LNCAP (cell line): ENCODE measurements around the gene RAB10.

ENCODE experiments used
- TF ChIP-seq, protein P1 (sequence below): fragments of 450-650 bp; IDR thresholded peaks from 2 replicates; pipeline ENCODE4 v1.5.1; 2017; ENCODE audit warnings: mild to moderate bottlenecking

RAB10 gene

DNA sequence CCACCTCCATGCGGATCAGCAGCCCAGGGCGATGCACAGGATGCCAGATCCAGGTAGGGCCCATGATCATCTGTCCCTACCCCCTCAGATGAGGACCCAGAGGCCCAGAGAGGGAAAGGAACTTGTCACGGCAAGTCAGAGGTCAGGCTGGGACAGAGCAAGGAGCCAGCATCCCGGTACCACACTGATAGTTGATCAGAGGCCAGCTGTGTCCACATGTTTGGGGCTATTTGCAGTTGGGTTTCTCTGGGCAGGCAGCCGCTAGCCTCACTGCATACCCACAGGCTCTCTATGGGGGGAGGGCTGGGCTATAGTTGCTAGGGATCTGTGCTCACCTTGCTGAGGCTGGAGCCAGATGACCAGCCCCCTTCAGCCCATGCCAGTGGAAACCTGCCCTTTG lies 148.6 kb downstream of the RAB10 start:
- TF ChIP-seq, protein P1, sequence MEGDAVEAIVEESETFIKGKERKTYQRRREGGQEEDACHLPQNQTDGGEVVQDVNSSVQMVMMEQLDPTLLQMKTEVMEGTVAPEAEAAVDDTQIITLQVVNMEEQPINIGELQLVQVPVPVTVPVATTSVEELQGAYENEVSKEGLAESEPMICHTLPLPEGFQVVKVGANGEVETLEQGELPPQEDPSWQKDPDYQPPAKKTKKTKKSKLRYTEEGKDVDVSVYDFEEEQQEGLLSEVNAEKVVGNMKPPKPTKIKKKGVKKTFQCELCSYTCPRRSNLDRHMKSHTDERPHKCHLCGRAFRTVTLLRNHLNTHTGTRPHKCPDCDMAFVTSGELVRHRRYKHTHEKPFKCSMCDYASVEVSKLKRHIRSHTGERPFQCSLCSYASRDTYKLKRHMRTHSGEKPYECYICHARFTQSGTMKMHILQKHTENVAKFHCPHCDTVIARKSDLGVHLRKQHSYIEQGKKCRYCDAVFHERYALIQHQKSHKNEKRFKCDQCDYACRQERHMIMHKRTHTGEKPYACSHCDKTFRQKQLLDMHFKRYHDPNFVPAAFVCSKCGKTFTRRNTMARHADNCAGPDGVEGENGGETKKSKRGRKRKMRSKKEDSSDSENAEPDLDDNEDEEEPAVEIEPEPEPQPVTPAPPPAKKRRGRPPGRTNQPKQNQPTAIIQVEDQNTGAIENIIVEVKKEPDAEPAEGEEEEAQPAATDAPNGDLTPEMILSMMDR: no peak

DNA sequence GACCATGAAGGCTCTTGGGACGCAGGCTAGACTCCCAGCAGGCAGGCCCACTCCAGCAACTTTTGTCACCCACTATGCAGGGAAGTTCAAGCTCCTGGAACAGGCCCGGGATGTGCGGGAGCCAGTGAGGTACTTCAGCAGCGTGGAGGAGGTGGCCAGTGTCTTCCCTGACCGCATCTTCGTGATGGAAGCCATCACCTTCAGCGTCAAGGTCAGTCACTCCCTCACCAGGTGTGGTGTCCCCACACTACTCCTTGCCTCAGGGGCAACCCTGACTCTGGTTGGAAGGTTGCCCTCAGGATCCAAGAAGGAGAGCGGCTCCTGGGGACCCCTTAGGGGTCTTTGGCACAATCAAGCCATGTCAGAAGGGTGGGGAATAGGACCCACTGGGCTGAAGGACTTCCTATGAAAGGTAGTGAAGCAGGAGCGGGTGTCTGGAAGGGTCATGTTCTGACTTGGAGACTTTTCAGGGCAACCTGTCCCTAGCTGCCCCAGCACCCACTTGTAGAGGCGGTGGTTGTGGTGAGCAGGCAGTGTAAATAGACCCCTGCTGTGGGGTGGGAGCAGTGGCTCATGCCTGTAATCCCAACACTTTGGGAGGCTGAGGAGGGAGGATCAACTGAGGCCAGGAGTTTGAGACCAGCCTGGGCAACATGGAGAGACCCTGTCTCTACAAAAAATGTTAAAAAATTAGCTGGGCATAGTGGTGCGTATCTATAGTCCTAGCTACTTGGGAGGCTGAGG lies 149.2 kb downstream of the RAB10 start:
- TF ChIP-seq, protein P1: no peak

DNA sequence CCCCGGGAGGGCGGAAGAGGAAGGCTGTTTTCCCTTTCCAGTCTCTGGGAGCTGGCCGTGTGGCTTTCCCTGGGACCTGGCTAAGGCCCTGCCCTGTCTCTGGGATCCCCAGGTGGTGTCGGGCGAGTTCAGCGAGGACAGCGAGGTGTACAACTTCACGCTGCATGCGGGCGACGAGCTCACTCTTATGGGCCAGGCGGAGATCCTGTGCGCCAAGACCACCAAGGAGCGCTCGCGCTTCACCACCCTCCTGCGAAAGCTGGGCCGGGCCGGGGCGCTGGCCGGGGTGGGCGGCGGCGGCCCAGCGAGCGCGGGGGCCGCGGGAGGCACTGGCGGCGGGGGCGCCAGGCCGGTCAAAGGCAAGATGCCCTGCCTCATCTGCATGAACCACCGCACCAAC lies 150.2 kb downstream of the RAB10 start:
- TF ChIP-seq, protein P1: no peak

DNA sequence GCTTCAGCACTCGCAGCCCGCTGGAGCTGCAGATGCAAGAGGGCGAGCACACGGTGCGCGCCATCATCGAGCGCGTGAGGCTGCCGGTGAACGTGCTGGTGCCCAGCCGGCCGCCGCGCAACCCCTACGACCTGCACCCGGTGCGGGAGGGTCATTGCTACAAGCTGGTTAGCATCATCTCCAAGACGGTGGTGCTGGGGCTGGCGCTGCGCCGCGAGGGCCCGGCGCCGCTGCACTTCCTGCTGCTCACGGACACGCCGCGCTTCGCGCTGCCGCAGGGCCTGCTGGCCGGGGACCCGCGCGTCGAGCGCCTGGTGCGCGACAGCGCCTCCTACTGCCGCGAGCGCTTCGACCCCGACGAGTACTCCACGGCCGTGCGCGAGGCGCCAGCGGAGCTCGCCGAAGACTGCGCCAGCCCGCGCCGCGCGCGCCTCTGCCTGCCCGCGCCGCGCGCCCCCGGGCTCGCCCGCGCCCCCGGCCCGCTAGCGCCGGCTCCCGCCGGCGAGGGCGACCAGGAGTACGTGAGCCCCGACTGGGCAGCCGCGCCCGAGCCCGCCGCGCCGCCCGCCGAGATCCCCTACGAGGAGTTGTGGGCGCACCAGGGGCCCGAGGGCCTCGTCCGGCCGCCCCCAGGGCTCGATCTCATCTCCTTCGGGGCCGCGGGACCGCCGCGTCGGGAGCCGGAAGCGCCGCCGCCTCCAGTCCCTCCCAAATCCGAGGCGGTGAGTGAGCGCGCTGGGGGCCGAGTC lies 150.8 kb downstream of the RAB10 start:
- TF ChIP-seq, protein P1: no peak

DNA sequence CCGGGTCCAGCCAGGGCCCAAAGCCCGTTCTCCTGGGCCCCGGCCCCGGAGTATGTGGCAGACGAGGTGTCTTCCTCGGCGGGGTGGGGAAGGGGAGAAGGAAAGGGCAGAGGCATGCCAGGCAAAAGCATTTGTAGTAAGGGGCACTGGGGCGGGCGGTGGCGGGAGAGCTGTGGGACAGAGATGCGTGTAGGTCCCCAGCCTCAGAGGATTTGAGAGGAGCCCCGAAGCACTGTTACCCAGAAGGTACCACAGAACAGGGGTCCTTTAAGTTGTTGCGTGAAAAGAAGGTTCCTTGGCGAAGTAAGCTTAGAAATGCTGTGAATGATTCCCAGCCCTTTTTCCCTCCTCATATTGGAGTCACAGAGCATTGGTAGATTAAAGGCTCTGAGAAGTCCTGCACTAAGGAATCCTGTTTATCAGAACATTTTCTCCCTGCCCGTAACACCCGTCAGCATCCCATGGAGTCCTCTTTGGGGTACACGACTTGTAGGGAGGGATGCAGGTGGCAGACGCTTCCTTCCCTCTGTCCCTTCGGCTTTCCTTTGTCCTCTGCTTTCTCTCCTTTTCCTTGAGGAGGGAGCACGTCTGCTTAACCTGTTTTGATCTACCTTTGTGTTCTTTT lies 151.5 kb downstream of the RAB10 start:
- TF ChIP-seq, protein P1: no peak

DNA sequence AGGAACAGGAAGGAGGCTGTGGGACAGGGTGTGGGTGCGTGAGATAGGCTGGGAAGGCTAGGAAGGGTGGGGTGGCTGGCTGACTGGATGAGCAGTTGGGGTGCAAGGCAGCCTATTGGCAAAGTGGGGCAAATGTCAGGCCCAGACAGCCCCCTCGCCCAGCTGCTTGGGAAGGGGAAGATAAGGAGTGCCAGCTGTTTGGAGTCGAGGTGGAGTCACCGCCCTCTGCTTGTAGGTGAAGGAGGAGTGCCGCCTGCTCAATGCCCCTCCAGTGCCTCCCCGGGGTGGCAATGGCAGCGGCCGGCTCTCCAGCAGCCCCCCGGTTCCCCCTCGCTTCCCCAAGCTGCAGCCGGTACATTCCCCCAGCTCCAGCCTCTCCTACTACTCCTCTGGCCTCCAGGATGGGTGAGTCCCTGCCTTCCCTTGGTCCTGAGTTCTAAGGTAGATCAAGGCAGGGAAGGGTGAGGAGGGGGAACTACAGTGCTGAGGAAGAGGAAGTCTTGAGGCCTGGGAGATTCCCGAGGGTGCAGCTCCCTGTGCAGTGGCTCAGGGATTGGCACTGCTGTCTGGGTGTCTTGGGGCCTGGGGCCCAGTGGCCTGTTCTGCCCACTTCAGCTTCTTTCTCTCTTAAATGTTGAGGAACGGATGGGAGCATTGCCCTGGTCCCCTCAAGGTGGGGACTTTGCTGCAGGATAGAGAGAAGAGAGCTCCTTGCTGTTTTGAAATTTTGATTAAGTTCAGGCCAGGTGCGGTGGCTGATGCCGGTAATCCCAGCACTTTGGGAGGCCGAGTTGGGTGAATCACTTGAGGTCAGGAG lies 152.3 kb downstream of the RAB10 start:
- TF ChIP-seq, protein P1: no peak
